ENCODE data around the gene ACBD3. TPM values are rescaled to one million over a fixed set of nuclear protein-coding genes. Genes with fewer than 3 reads are reported as not detected.
"Not testable (repeated sequence)": the region's sequence is repeated elsewhere in the genome, so short reads cannot be mapped to it uniquely, and the experiment has no call there.

Gene ACBD3
- total RNA-seq, 1 donor from 2014 or later = 31.5 TPM

DNA sequence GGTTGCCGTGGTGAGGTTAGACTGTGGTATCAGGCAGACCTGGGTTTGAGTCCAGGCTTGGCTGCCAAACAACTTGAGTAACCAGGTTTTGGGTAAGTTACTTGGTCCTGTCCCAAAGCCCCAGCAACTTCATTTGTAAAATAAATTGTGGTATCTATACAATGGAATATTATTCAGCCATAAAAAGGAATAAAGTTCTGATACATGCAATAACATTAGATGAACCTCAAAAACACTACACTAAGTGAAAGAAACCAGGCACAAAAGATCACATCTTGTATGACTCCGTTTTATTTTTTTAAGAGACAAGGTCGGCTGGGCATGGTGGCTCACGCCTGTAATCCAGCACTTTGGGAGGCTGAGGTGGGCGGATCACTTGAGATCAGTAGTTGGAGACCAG is 20.5 kb upstream of the ACBD3 start:
- intact Hi-C loops (cut with DNase I) = no loop called here
- no peaks in the 10 kb centered on the region for H3K27me3 ChIP-seq
- no peaks in the 10 kb centered on the region for H3K9me3 ChIP-seq
- no peaks in the 10 kb centered on the region for H3K4me1 ChIP-seq
- no peaks in the 10 kb centered on the region for H3K36me3 ChIP-seq
- H3K27ac ChIP-seq = no peak overlapping the region
- DNase-seq (ENCODE audit: low spot score in 2 of 2) = no peak
- TF ChIP-seq, protein P1, sequence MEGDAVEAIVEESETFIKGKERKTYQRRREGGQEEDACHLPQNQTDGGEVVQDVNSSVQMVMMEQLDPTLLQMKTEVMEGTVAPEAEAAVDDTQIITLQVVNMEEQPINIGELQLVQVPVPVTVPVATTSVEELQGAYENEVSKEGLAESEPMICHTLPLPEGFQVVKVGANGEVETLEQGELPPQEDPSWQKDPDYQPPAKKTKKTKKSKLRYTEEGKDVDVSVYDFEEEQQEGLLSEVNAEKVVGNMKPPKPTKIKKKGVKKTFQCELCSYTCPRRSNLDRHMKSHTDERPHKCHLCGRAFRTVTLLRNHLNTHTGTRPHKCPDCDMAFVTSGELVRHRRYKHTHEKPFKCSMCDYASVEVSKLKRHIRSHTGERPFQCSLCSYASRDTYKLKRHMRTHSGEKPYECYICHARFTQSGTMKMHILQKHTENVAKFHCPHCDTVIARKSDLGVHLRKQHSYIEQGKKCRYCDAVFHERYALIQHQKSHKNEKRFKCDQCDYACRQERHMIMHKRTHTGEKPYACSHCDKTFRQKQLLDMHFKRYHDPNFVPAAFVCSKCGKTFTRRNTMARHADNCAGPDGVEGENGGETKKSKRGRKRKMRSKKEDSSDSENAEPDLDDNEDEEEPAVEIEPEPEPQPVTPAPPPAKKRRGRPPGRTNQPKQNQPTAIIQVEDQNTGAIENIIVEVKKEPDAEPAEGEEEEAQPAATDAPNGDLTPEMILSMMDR (IDR thresholded peaks at IDR 0.05) = no peak
- no peak overlapping the region for H3K4me3 ChIP-seq

DNA sequence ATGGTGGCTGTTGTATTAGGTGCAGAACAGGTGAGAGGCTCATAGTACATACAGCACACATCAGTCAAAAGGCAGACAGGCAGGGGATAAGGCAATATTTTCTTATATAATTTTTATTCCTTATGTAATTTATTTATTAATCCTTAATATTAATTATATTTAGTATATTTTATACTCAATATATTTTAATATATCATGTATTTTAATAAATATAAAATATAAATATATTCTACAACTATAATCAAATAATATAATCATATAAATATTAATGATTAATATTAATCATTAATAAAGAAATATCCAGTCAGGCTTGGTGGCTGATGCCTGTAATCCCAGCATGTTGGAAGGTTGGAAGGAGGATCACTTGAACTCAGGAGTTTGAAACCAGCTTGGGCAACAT is 17.7 kb upstream of the ACBD3 start:
- Histone ChIP-seq H3K4me3 (no peak overlapping the region), H3K36me3 (no peaks in the 10 kb centered on the region), H3K4me1 (no peaks in the 10 kb centered on the region), H3K27ac (no peak overlapping the region), H3K9me3 (no peaks in the 10 kb centered on the region), H3K27me3 (no peaks in the 10 kb centered on the region)
- no peak for DNase-seq (ENCODE audit: low spot score in 2 of 2)
- TF ChIP-seq, protein P1 (IDR thresholded peaks at IDR 0.05) = no peak
- intact Hi-C loops (cut with DNase I) = no loop called here

DNA sequence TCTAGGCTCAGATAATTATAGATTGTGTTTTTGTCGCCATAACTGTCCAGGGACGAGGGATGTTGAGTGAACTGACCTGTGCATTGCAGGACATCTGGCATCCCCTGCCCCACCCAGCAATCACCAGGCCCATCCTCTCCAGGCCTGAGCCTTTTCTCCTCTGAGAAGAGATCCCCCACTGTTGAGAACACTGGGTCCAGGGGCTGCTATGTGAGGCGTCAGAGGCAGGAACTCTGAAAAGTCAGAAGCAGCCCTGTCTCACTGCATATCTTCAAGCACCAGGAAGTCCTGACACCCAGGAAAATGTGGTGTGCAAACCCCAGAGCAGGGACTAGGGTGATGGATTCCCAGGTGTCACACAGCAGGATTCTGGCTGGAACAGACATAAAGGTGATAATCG is 17.1 kb upstream of the ACBD3 start:
- Histone ChIP-seq H3K27ac (no peak overlapping the region), H3K9me3 (no peaks in the 10 kb centered on the region), H3K4me3 (no peak overlapping the region), H3K4me1 (no peaks in the 10 kb centered on the region), H3K36me3 (no peaks in the 10 kb centered on the region), H3K27me3 (no peaks in the 10 kb centered on the region)
- TF ChIP-seq, protein P1 (IDR thresholded peaks at IDR 0.05) = no peak
- intact Hi-C loops (cut with DNase I) = no loop called here
- DNase-seq (ENCODE audit: low spot score in 2 of 2) = no peak

DNA sequence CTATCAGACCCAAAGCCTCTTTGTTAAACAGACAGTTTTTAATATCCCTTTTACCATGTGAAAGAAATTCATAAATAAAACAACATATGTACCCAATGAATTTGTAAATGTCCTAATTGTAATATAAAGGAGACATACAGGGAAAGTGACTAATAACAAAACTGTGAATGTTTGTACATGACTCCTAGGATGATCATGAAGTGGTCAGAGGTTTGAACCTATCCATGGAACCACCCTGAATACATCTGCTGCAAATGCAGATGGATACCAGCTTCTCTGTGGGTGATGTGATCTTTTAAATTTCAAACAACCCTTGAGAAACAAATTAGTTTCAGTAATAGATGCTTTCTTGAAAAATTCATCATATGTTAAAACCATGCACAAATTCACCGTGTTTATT is 16.7 kb upstream of the ACBD3 start:
- TF ChIP-seq, protein P1 (IDR thresholded peaks at IDR 0.05) = no peak
- Histone ChIP-seq H3K4me1 (no peaks in the 10 kb centered on the region), H3K36me3 (no peaks in the 10 kb centered on the region), H3K9me3 (no peaks in the 10 kb centered on the region), H3K4me3 (no peak overlapping the region), H3K27ac (no peak overlapping the region), H3K27me3 (no peaks in the 10 kb centered on the region)
- intact Hi-C loops (cut with DNase I) = no loop called here
- no peak for DNase-seq (ENCODE audit: low spot score in 2 of 2)

DNA sequence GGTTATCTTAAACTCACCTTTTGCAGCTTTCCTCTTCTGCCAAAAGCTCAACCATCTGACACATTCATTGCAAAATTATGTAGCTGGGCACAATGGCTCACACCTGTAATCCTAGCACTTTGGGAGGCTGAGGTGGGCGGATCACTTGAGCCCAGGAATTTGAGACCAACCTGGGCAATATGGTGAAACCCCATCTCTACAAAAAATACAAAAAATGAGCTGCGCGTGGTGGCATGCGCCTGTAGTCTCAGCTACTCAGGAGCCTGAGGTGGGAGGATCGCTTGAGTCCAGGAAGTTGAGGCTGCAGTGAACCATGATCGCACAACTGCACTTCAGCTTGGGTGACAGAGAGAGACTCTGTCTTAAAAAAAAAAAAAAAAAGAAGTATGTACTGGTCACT is 16.1 kb upstream of the ACBD3 start:
- H3K27me3 ChIP-seq; H3K4me1 ChIP-seq; H3K4me3 ChIP-seq; H3K9me3 ChIP-seq; intact Hi-C loops (cut with DNase I); H3K36me3 ChIP-seq; H3K27ac ChIP-seq; DNase-seq (ENCODE audit: low spot score in 2 of 2): not testable (repeated sequence)

DNA sequence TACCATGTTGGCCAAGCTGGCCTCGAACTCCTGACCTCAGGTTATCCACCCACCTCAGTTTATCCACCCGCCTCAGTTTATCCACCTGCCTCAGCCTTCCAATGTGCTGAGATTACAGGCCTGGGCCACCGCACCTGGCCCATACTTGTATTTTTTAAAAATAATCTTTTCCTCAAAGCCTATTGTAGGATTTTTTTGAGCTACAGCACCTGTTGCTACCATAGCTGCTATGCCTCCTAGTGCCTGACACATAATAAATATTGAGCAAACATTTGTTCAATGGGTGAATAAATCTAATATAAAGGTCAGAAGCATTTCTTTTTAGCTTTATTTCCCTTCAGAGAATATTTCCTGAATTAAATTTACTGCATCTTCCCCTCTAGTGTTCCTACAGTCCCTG is 15.7 kb upstream of the ACBD3 start:
- no peak for DNase-seq (ENCODE audit: low spot score in 2 of 2)
- Histone ChIP-seq H3K27me3 (no peaks in the 10 kb centered on the region), H3K4me3 (no peak overlapping the region), H3K36me3 (no peaks in the 10 kb centered on the region), H3K9me3 (no peaks in the 10 kb centered on the region), H3K4me1 (no peaks in the 10 kb centered on the region), H3K27ac (no peak overlapping the region)
- intact Hi-C loops (cut with DNase I) = no loop called here
- TF ChIP-seq, protein P1 (IDR thresholded peaks at IDR 0.05) = no peak

Measured in ascending aorta (tissue), 2 donors.